Measurements from ENCODE around the gene MACO1. TPM values are rescaled to one million over a fixed set of nuclear protein-coding genes. Genes with fewer than 3 reads are reported as not detected.

Gene MACO1
- total and polyA plus RNA-seq, 9 of the 15 experiments (the other 6 are each of a cell fraction or from before 2014, with no cell fraction given), result 4.6 to 28.4 (median 21.7) TPM

DNA sequence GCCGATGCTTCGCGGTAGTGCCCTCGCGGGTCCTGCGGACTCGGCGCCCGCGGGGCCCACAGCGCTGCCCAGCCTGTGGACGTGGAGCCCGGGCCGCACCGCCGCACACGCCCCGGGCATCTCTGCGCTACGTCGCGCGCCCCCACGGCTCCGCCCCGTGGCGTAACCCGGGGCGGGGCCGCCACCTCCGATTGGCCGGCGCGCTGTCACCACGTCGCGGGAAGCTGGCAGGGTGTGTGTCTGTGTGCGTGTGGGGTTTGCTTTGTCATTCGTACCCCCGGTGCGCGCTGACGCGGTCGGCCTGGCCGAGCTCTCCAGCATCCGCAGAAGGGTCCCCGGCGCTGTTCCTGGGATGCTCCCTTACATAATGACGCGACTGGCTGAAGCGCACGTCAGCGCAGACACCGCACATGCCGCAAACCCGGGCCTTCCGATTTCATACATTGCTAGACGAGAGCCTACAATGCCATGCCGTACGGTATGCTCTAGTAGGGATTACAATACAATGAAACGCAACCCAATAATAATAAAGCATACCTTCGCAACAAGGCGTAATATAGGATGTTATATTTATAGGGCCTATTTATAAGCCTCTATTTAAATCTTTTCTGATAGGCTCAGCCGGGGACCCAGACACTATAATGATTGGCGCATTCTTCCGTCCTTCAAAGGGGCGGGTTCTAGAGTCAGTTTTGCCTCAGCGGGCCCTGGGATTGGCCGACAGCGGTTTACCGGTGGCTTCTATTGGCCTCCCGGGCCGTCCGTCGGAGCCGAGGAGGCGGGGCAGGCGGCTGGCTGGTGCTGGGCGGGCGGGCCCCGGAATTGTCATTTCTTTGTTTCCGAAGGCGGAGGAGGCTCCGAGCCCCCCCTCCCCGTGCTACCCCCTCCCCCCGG, at the start of gene MACO1 (continued):
- TF ChIP-seq JUND (IDR thresholded peaks at IDR 0.05; ENCODE audit: borderline replicate concordance, low read depth, low read length), result no peak
- no peak; the same call in 2 of the 3 replicates for TF ChIP-seq JUND (tag; IDR thresholded peaks at IDR 0.05; ENCODE audit: borderline replicate concordance, low read depth, low read length)
- no peak for TF ChIP-seq ZNF584 (CRISPR knock-in tag; IDR thresholded peaks at IDR 0.05; ENCODE audit: low read depth)
- peak; percentile 27; the same call in 1 of the 2 replicates for TF ChIP-seq STAT5A (IDR thresholded peaks at IDR 0.05; ENCODE audit: borderline replicate concordance, low read length)
- TF ChIP-seq ZNF766 (CRISPR knock-in tag; conservative IDR thresholded peaks at IDR 0.05), result no peak
- TF ChIP-seq, protein P1, sequence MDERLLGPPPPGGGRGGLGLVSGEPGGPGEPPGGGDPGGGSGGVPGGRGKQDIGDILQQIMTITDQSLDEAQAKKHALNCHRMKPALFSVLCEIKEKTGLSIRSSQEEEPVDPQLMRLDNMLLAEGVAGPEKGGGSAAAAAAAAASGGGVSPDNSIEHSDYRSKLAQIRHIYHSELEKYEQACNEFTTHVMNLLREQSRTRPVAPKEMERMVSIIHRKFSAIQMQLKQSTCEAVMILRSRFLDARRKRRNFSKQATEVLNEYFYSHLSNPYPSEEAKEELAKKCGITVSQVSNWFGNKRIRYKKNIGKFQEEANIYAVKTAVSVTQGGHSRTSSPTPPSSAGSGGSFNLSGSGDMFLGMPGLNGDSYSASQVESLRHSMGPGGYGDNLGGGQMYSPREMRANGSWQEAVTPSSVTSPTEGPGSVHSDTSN (CRISPR knock-in tag; IDR thresholded peaks at IDR 0.05; ENCODE audit: low read depth), result peak; percentile 98
- TF ChIP-seq, protein P1 (tag; conservative IDR thresholded peaks at IDR 0.05; ENCODE audit: low read depth), result peak; percentile 100
- TF ChIP-seq CTBP1 (IDR thresholded peaks at IDR 0.05; ENCODE audit: borderline replicate concordance), result peak; percentile 97
- no peak for TF ChIP-seq HDGF (IDR thresholded peaks at IDR 0.05)
- no peak for TF ChIP-seq NFIX (CRISPR knock-in tag; IDR thresholded peaks at IDR 0.05; ENCODE audit: low read depth)
- TF ChIP-seq STAT5B (CRISPR knock-in tag; IDR thresholded peaks at IDR 0.05), result no peak
- TF ChIP-seq CAMTA2 (CRISPR knock-in tag; conservative IDR thresholded peaks at IDR 0.05), result peak; percentile 46; the same call in 1 of the 2 replicates
- TF ChIP-seq TEAD4 (IDR thresholded peaks at IDR 0.05; ENCODE audit: low read length), result peak; percentile 49; the same call in 1 of the 2 replicates
- no peak for TF ChIP-seq TEAD4 (CRISPR knock-in tag; IDR thresholded peaks at IDR 0.05; ENCODE audit: borderline replicate concordance)
- no peak for TF ChIP-seq GABPB2 (CRISPR knock-in tag; conservative IDR thresholded peaks at IDR 0.05)
- no peak for TF ChIP-seq CBX2 (IDR thresholded peaks at IDR 0.05; ENCODE audit: insufficient read depth, low read length, poor library complexity, severe bottlenecking)
- no peak for TF ChIP-seq U2AF2 (optimal IDR thresholded peaks at IDR 0.05; ENCODE audit: low read depth, low read length)
- TF ChIP-seq CHD4 (IDR thresholded peaks at IDR 0.05; ENCODE audit: insufficient read depth, insufficient replicate concordance, low read depth, low read length, poor library complexity, severe bottlenecking), result no peak
- no peak for TF ChIP-seq RFX7 (CRISPR knock-in tag; IDR thresholded peaks at IDR 0.05)
- no peak for TF ChIP-seq SMAD3 (CRISPR knock-in tag; conservative IDR thresholded peaks at IDR 0.05)
- TF ChIP-seq ELF2 (CRISPR knock-in tag; IDR thresholded peaks at IDR 0.05), result 0 out of 2 replicates have a peak, but pooled peaks have one; percentile 18

All from K562 (cell line).